Ovary (tissue), 3 donors: ENCODE measurements around the gene TNPO2.

Experiments used
- POLR2A ChIP-seq: fragments of 450-650 bp; IDR thresholded peaks from one replicate; pipeline ENCODE4 v1.6.1; 2017; ENCODE audit warnings: antibody characterized with exemption, mild to moderate bottlenecking, moderate library complexity
- TF ChIP-seq, protein P1 (sequence below), 3 donors: fragments of 450-650 bp in 2 of 3; fragments of 200-600 bp in 1 of 3; IDR thresholded peaks; one replicate each; pipeline versions ENCODE4 v1.5.1 to v1.8.0; 2016 to 2022; ENCODE audit warnings: antibody characterized with exemption in 3 of 3, mild to moderate bottlenecking in 1 of 3
- donor health status: DM: no; HTN: no; CAD: no.

DNA sequence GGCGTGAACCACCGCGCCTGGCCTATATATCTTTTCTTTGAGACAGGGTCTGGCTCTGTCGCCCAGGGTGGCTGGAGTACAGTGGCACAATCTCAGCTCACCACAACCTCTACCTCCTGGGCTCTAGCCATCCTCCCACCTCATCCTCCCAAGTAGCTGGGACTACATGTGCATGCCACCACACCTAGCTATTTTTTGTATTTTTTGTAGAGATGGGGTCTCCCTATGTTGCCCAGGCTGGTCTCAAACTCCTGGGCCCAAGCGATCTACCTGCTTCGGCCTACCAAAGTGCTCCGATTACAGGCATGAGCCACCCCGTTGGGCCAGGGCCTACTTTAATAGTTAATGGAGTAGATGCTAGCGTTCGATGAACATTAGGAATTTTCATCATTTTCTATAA is 3.4 kb downstream of the TNPO2 start:
- TF ChIP-seq POLR2A, result no peak
- TF ChIP-seq, protein P1, sequence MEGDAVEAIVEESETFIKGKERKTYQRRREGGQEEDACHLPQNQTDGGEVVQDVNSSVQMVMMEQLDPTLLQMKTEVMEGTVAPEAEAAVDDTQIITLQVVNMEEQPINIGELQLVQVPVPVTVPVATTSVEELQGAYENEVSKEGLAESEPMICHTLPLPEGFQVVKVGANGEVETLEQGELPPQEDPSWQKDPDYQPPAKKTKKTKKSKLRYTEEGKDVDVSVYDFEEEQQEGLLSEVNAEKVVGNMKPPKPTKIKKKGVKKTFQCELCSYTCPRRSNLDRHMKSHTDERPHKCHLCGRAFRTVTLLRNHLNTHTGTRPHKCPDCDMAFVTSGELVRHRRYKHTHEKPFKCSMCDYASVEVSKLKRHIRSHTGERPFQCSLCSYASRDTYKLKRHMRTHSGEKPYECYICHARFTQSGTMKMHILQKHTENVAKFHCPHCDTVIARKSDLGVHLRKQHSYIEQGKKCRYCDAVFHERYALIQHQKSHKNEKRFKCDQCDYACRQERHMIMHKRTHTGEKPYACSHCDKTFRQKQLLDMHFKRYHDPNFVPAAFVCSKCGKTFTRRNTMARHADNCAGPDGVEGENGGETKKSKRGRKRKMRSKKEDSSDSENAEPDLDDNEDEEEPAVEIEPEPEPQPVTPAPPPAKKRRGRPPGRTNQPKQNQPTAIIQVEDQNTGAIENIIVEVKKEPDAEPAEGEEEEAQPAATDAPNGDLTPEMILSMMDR (IDR thresholded peaks at IDR 0.05), result no peak
